Astrocyte (in vitro differentiated cells and primary cell): ENCODE measurements around the gene RNF150.

Experiments
- CTCF ChIP-seq: IDR thresholded peaks from 2 replicates; pipeline ENCODE4 v1.5.1; 2011; ENCODE audit warnings: low read depth, mild to moderate bottlenecking, inconsistent platforms, low read length, moderate library complexity; ENCODE audit not compliant: insufficient read depth
- EZH2 ChIP-seq: IDR thresholded peaks from 2 replicates; pipeline ENCODE4 v1.6.1; 2012; ENCODE audit warnings: mild to moderate bottlenecking, low read length, inconsistent platforms; ENCODE audit not compliant: insufficient read depth

DNA sequence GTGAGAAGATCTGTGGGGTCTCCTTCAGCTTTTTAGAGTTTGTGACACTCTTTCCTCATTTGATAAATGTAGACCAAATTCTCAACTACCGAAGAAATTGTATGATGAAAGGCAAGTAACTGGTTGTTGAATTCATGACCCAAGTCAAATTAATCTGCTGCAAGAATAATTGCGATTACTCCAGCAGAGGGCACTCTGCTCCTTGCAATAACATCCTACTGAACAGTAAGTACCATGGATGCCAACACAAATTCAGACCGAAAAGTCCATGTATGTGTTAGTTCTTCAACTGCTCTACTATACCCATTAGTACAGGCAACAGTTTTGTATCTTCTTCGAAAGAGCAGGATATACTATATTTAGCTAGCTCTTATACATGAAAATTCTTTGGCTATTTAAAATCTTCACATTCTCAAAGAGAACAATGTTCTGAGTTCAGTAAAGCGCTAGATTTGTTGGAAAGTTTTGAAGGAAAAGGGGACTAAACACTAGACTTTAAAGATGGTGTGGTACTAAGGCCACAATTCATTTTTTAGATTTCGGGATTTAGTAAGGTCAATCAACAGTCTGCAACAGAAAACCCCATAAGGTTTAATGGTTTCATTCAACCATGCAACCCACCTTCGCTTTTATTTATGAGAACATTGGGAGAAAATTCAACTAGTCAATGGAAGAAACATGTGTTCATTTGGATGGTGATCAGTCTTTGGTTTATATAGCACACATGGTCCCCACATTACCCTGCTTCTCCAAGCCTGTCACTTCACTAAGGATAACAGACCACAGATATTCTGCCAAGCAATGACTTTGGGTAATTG, 271.7 kb downstream of the RNF150 start:
- peak; percentile 87 for TF ChIP-seq CTCF
- TF ChIP-seq EZH2: no peak
